HG02642 (cell line): ENCODE data around the gene KCNK1.

ENCODE experiments used
- ATAC-seq: cut with Tn5 transposase; IDR thresholded peaks from one replicate; pipeline ENCODE4 v1.9.1; 2021; ENCODE audit warnings: mild to moderate bottlenecking; ENCODE audit not compliant: unreplicated experiment, poor library complexity

Gene KCNK1

GRCh38 chr1:233632436-233632835 lies 18.5 kb downstream of the KCNK1 start:
- no peak for ATAC-seq

- ATAC-seq: no peak
Measured at GRCh38 chr1:233635765-233636502, 22.0 kb downstream of the KCNK1 start.

- ATAC-seq: no peak
Measured at GRCh38 chr1:233636503-233636877, 22.6 kb downstream of the KCNK1 start.

GRCh38 chr1:233638513-233638912 lies 24.6 kb downstream of the KCNK1 start:
- no peak for ATAC-seq

- ATAC-seq: no peak
Measured at GRCh38 chr1:233639611-233640010, 25.7 kb downstream of the KCNK1 start.

GRCh38 chr1:233640179-233640578 lies 26.3 kb downstream of the KCNK1 start:
- no peak for ATAC-seq

- ATAC-seq: no peak
Measured at GRCh38 chr1:233641029-233641428, 27.1 kb downstream of the KCNK1 start.

- no peak for ATAC-seq
Measured at GRCh38 chr1:233647073-233647472, 33.2 kb downstream of the KCNK1 start.

- ATAC-seq: no peak
Measured at GRCh38 chr1:233647636-233648035, 33.7 kb downstream of the KCNK1 start.

GRCh38 chr1:233651061-233651460 lies 37.2 kb downstream of the KCNK1 start:
- no peak for ATAC-seq

GRCh38 chr1:233651563-233652233 lies 37.8 kb downstream of the KCNK1 start:
- no peak for ATAC-seq

GRCh38 chr1:233652526-233652925 lies 38.6 kb downstream of the KCNK1 start:
- no peak for ATAC-seq

- ATAC-seq: no peak
Measured at GRCh38 chr1:233654658-233655280, 40.9 kb downstream of the KCNK1 start.

GRCh38 chr1:233655301-233655740 lies 41.4 kb downstream of the KCNK1 start:
- no peak for ATAC-seq

- no peak for ATAC-seq
Measured at GRCh38 chr1:233656032-233656635, 42.2 kb downstream of the KCNK1 start.

GRCh38 chr1:233656687-233657086 lies 42.8 kb downstream of the KCNK1 start:
- ATAC-seq: no peak

- no peak for ATAC-seq
Measured at GRCh38 chr1:233657466-233657865, 43.6 kb downstream of the KCNK1 start.

- ATAC-seq: no peak
Measured at GRCh38 chr1:233659495-233659894, 45.6 kb downstream of the KCNK1 start.

GRCh38 chr1:233661376-233662159 lies 47.7 kb downstream of the KCNK1 start:
- ATAC-seq: no peak

GRCh38 chr1:233662575-233663304 lies 48.8 kb downstream of the KCNK1 start:
- ATAC-seq: no peak
